ENCODE results near the gene FAM222A.

FAM222A gene

DNA sequence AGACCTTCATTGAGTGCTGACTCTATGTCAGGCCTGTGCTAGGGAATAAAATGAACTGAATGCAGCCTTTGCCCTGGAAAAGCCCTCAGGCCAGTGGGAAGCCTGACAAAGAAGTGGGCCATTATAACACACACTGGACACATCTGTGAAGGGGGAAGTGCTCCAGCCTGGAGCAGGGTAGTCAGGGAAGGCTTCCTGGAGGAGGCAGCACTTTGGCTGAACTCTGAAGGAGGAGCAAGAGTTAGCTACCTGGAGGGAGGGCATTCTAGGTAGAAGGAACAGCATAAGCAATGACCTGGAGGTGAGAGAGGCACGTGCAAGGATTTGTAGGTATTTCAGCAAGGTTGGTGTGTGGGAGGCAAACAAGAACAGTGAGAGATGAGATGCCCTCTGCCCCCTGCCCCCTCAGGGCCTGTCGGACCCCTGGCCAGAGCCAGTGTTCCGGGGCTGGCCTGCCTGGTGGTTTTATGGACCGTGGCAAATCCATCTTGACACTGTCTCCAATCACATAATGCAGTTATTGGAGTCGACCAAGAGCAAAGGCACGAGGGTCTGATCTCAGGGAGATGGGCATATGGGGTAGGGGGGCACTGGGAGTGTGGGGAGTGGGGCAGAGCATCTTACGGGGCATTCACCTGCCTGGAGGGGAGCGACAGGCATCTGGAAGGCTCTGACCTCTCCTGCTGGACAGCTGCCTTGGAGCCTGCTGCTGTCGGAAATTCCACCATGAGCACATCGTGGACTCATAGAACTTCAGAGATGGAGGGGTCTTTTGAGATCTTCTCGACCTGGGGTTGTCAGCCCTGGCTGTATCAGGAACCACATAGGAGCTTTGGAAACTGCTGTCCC lies 2.7 kb upstream of the FAM222A start:
- Histone ChIP-seq H3K9me3 (ENCODE audit: low read depth, low read length) (no peaks in the 10 kb centered on the region), H3K36me3 (ENCODE audit: insufficient read depth, low read length) (no peaks in the 10 kb centered on the region), H3K9ac (ENCODE audit: insufficient read length) (no peak overlapping the region), H3K4me3 (no peak overlapping the region), H3K27ac (no peak overlapping the region)
- TF ChIP-seq FOXP2 (optimal IDR thresholded peaks at IDR 0.05; ENCODE audit: control extremely low read depth, extremely low read length, insufficient read depth) (no peak), EZH2 (IDR thresholded peaks at IDR 0.05) (no peak), POLR2AphosphoS5 (IDR thresholded peaks at IDR 0.05; ENCODE audit: borderline replicate concordance, low read depth, low read length) (no peak)
- DNase-seq (ENCODE audit: low read depth, low spot score): no peak

DNA sequence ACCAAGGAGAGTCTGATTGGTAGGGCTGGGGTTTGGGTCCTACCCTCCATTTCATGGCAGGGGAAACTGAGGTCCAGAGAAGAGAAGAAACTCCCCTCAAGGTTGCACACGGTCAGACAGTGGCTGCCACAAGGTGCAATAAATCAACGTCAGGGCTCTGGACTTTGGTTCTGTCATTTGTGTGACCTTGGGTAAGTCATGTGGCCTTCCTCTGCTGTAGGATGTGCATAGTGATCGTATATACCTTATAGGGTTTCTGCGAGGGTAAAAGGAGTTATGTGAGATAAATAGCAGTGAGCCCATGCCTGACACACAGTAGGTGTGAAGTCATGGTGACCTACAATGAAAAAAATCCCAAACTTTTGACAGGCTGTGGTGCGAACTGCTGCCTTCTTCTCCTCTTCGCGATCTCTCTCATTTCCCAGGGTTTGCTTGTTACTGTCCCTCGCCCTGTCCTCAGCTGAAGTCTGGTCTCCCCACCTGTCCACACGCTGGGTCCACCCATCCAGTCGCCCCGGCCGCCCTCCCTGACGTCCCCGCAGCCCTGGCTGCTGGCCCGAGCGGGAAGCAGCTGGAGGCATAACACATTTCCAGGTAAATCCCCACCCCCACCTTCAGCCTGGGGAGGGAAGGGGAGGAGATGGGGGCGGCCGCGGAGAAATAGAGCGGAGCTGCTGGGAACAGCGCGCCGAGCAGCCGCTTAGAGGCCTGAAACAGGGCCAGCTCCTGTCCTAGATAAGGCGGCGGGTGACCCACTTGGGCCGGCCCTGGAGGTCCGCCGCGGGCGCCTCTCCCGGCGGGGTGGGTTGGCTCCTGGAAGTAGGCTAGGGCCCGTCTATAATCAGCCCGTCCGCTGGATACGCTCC lies 1.8 kb upstream of the FAM222A start:
- no peaks in the 10 kb centered on the region for H3K36me3 ChIP-seq (ENCODE audit: insufficient read depth, low read length)
- no peak overlapping the region for H3K9ac ChIP-seq (ENCODE audit: insufficient read length)
- H3K4me3 ChIP-seq: no peak overlapping the region
- no peak overlapping the region for H3K27ac ChIP-seq
- H3K9me3 ChIP-seq (ENCODE audit: low read depth, low read length): no peaks in the 10 kb centered on the region
- TF ChIP-seq FOXP2 (optimal IDR thresholded peaks at IDR 0.05; ENCODE audit: control extremely low read depth, extremely low read length, insufficient read depth) (no peak), POLR2AphosphoS5 (IDR thresholded peaks at IDR 0.05; ENCODE audit: borderline replicate concordance, low read depth, low read length) (no peak), EZH2 (IDR thresholded peaks at IDR 0.05) (no peak)
- DNase-seq (ENCODE audit: low read depth, low spot score): no peak

DNA sequence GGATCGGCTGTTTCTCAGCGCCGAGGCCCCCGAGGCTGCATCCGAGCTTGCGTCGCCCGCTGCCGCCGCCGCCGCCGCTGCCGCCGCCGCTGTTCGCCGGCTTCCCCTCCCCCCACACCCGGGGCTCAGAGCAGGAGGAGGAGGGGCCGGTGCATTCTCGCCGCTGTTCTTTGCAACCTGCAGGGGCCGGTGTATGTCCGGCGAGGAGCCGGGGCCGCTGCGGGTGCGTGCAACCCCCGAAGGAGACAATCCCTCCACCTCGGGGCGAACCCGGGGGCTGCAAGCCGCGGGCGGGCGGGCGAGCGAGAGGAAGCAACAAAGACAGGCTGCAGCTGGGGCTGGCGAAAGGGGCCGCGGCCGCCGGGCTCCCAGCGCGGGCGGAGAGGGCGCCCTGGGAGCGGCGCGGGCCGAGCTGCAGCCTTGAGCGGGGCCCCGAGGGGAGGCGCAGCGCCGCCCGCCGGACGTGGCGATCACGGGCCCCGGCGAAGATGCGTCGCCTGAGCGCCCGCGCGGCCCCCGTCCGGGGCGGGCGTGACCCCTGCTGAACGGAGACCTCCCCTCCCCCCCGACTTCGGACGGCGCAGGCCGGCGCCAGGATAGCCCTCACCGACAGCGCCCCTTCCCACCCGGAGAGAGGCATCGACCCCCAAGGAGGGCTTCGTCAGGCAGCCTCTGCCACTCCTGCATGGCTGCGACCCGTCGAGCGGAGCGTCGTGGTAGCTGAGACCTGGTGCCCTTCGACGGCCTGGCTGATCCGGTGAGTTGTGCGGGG lies 702 bp downstream of the FAM222A start:
- Histone ChIP-seq H3K9ac (ENCODE audit: insufficient read length) (no peak overlapping the region), H3K36me3 (ENCODE audit: insufficient read depth, low read length) (no peaks in the 10 kb centered on the region), H3K4me3 (peak overlapping the region; percentile 79), H3K9me3 (ENCODE audit: low read depth, low read length) (no peaks in the 10 kb centered on the region), H3K27ac (no peak overlapping the region)
- no peak for DNase-seq (ENCODE audit: low read depth, low spot score)
- TF ChIP-seq FOXP2 (optimal IDR thresholded peaks at IDR 0.05; ENCODE audit: control extremely low read depth, extremely low read length, insufficient read depth) (no peak), POLR2AphosphoS5 (IDR thresholded peaks at IDR 0.05; ENCODE audit: borderline replicate concordance, low read depth, low read length) (no peak), EZH2 (IDR thresholded peaks at IDR 0.05) (no peak)

DNA sequence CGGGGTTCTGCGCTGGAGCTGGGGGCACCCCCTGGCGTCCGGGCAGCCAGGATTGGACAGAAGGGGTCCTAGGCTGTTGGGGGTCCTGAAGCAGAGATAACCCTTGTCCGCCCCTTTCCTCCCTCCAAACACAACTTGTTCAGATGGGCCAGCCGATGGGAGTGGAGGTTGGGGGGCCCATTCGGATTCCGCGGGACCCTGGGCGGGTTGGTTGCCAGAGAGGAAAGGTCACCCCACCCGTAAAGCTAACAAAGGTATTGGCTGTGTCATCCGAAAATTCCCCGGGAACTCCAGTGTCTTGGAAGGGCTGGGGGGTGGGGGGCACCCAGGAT lies 1.3 kb downstream of the FAM222A start:
- no peak for DNase-seq (ENCODE audit: low read depth, low spot score)
- Histone ChIP-seq H3K9me3 (ENCODE audit: low read depth, low read length) (no peaks in the 10 kb centered on the region), H3K9ac (ENCODE audit: insufficient read length) (no peak overlapping the region), H3K4me3 (peak overlapping the region; percentile 79; the same call in 1 of the 2 replicates), H3K27ac (no peak overlapping the region), H3K36me3 (ENCODE audit: insufficient read depth, low read length) (no peaks in the 10 kb centered on the region)
- no peak for TF ChIP-seq EZH2 (IDR thresholded peaks at IDR 0.05)
- TF ChIP-seq POLR2AphosphoS5 (IDR thresholded peaks at IDR 0.05; ENCODE audit: borderline replicate concordance, low read depth, low read length): no peak
- no peak for TF ChIP-seq FOXP2 (optimal IDR thresholded peaks at IDR 0.05; ENCODE audit: control extremely low read depth, extremely low read length, insufficient read depth)

DNA sequence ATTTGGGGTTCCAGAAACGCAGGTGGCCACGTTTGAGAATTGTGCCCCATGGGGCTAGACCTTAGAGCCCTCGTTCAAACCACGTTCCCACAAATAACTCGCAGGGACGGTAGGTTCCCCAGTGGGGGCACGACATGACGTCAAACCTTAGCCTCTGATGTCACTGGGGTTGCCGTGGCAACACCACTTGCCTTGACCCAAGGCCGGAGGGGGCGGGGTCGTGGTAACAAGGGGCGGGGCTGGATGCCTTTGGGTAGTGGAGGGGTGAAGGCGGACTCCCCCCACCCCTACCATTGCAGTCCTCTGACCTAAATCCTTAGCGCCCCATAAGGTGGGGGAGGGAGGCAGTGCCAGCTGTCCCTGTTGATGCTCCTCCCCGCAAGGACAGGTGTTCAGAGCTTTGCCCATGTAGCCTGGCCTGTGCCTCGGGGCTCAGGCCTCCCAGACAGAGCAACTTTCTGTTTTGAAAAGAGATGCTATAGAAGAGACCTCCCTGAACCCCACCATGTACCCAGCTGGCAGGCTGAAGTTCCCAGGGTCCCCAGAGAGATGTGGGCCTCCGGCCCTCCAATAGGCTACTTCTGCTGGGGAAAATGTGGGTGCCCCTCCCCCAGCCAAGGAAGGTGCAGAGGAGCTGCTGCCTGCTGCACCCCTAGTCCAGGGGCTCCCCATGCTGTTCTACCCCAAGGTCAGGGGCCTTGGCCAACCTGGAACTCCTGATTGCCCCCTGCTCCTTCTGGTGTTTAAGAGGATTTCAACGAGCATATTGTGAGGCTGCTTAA lies 1.9 kb downstream of the FAM222A start:
- Histone ChIP-seq H3K4me3 (no peak overlapping the region), H3K36me3 (ENCODE audit: insufficient read depth, low read length) (no peaks in the 10 kb centered on the region), H3K9me3 (ENCODE audit: low read depth, low read length) (no peaks in the 10 kb centered on the region), H3K27ac (no peak overlapping the region), H3K9ac (ENCODE audit: insufficient read length) (no peak overlapping the region)
- no peak for TF ChIP-seq POLR2AphosphoS5 (IDR thresholded peaks at IDR 0.05; ENCODE audit: borderline replicate concordance, low read depth, low read length)
- no peak for TF ChIP-seq EZH2 (IDR thresholded peaks at IDR 0.05)
- no peak for TF ChIP-seq FOXP2 (optimal IDR thresholded peaks at IDR 0.05; ENCODE audit: control extremely low read depth, extremely low read length, insufficient read depth)
- no peak for DNase-seq (ENCODE audit: low read depth, low spot score)

DNA sequence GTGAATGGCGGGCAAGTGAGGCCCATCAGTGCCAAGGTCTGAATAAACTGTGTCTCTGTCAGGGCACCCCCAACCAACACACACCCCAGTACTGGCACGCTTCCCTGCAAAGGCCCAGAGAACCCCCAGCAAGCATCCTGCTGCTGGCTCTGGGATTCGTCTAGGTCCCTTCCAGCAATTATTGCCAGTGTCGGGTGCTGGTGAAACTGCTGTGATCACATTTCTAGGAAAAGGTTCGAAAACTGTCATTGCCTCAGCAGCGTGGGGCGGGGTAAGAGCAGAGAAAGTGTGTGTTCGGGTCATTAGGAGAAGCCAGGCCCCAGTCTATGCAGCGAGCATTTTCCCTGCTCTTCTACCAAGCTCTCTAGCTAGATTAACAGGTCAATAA lies 2.5 kb downstream of the FAM222A start:
- H3K9me3 ChIP-seq (ENCODE audit: low read depth, low read length): no peaks in the 10 kb centered on the region
- no peak for DNase-seq (ENCODE audit: low read depth, low spot score)
- no peaks in the 10 kb centered on the region for H3K36me3 ChIP-seq (ENCODE audit: insufficient read depth, low read length)
- TF ChIP-seq EZH2 (IDR thresholded peaks at IDR 0.05): no peak
- no peak for TF ChIP-seq FOXP2 (optimal IDR thresholded peaks at IDR 0.05; ENCODE audit: control extremely low read depth, extremely low read length, insufficient read depth)
- no peak for TF ChIP-seq POLR2AphosphoS5 (IDR thresholded peaks at IDR 0.05; ENCODE audit: borderline replicate concordance, low read depth, low read length)
- no peak overlapping the region for H3K27ac ChIP-seq
- H3K4me3 ChIP-seq: no peak overlapping the region
- H3K9ac ChIP-seq (ENCODE audit: insufficient read length): no peak overlapping the region

DNA sequence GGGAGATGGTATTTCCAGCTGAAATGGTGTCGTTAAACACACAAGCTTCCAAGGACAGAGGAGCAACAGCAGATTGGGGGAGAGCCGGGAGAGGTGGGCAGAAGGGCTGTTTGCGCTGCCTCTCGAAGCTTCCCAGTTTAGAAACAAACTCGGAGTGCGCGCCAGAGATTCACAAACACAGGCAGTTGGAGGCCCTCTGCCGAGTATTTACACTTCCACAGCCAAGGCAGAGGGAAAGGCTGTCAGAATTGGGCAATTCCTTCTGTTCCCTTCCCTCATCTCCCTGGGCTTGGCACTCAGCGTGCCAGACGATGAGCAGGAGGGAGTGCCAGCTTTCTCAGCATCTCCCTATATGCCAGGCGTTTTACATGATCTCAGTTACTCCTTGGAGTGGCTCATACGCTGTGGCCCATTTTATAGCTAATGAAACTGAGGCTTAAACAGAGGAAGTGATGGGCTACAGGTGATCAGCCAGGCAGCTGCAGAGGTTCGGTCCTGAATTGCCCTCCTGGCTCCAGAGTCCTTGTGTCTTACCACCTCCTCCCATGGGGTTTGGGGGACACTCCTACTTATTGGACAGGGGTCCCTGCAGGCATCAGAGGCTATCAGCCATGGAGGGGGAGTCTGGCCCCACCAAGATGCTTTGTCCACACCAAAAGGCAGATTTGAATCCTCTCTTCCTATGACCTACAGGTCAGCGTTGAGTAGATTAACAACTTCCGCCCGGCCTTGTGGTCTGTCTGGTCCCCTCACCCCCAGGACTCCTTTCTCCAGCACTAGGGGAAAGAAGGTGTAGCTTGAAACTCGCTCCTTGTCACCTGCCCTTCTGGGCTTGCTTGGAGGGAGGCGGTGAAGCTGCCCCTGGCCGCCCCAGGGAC lies 3.1 kb downstream of the FAM222A start:
- Histone ChIP-seq H3K36me3 (ENCODE audit: insufficient read depth, low read length) (no peaks in the 10 kb centered on the region), H3K4me3 (no peak overlapping the region), H3K9ac (ENCODE audit: insufficient read length) (no peak overlapping the region), H3K9me3 (ENCODE audit: low read depth, low read length) (no peaks in the 10 kb centered on the region), H3K27ac (no peak overlapping the region)
- no peak for DNase-seq (ENCODE audit: low read depth, low spot score)
- TF ChIP-seq FOXP2 (optimal IDR thresholded peaks at IDR 0.05; ENCODE audit: control extremely low read depth, extremely low read length, insufficient read depth) (no peak), EZH2 (IDR thresholded peaks at IDR 0.05) (no peak)
